ENCODE data around the gene HEXIM2.

HEXIM2 gene

GRCh38 chr17:45161288-45162024 is at the start of gene HEXIM2:
Gene HEXIM2 (plus strand): TSS chr17:45161875. CDS start chr17:45162794, 919 bp downstream.
- in situ Hi-C loops (cut with HindIII; ENCODE audit: low pct_ligation_motif_present, low sequenced_read_pairs) = no loop called here
- peak within 1 kb of the TSS; percentile 98 for H3K27ac ChIP-seq
- DNase-seq = peak; percentile 100
- TF ChIP-seq CTCF (IDR thresholded peaks at IDR 0.05; ENCODE audit: low read depth, low read length, missing control alignments) = no peak
- no peaks in the 10 kb centered on the region for H3K27me3 ChIP-seq (replicated peaks)
- no peaks in the 10 kb centered on the region for H3K36me3 ChIP-seq (replicated peaks)
- H3K4me3 ChIP-seq (ENCODE audit: low read depth, low read length) = peak within 1 kb of the TSS; percentile 99

- H3K4me3 ChIP-seq (ENCODE audit: low read depth, low read length) = no peak overlapping the region
- DNase-seq = no peak
- in situ Hi-C loops (cut with HindIII; ENCODE audit: low pct_ligation_motif_present, low sequenced_read_pairs) = no loop called here
- H3K36me3 ChIP-seq (replicated peaks) = peaks cover 15% of the 10 kb centered on the region
- no peak overlapping the region for H3K27ac ChIP-seq
- TF ChIP-seq CTCF (IDR thresholded peaks at IDR 0.05; ENCODE audit: low read depth, low read length, missing control alignments) = no peak
- no peaks in the 10 kb centered on the region for H3K27me3 ChIP-seq (replicated peaks)
Observed at GRCh38 chr17:45112559-45113423, 48.9 kb upstream of the HEXIM2 start.

GRCh38 chr17:45113424-45113754 is 48.3 kb upstream of the HEXIM2 start:
- Histone ChIP-seq H3K36me3 (replicated peaks) (peaks cover 9% of the 10 kb centered on the region), H3K4me3 (ENCODE audit: low read depth, low read length) (no peak overlapping the region), H3K27ac (no peak overlapping the region), H3K27me3 (replicated peaks) (no peaks in the 10 kb centered on the region)
- no peak for TF ChIP-seq CTCF (IDR thresholded peaks at IDR 0.05; ENCODE audit: low read depth, low read length, missing control alignments)
- DNase-seq = no peak
- in situ Hi-C loops (cut with HindIII; ENCODE audit: low pct_ligation_motif_present, low sequenced_read_pairs) = no loop called here

- H3K36me3 ChIP-seq (replicated peaks) = peaks cover 2% of the 10 kb centered on the region
- no peak for TF ChIP-seq CTCF (IDR thresholded peaks at IDR 0.05; ENCODE audit: low read depth, low read length, missing control alignments)
- no peaks in the 10 kb centered on the region for H3K27me3 ChIP-seq (replicated peaks)
- no peak for DNase-seq
- no peak overlapping the region for H3K27ac ChIP-seq
- in situ Hi-C loops (cut with HindIII; ENCODE audit: low pct_ligation_motif_present, low sequenced_read_pairs) = no loop called here
- no peak overlapping the region for H3K4me3 ChIP-seq (ENCODE audit: low read depth, low read length)
Observed at GRCh38 chr17:45114117-45114932, 47.4 kb upstream of the HEXIM2 start.

- Histone ChIP-seq H3K27ac (no peak overlapping the region), H3K36me3 (replicated peaks) (no peaks in the 10 kb centered on the region), H3K4me3 (ENCODE audit: low read depth, low read length) (no peak overlapping the region), H3K27me3 (replicated peaks) (no peaks in the 10 kb centered on the region)
- TF ChIP-seq CTCF (IDR thresholded peaks at IDR 0.05; ENCODE audit: low read depth, low read length, missing control alignments) = no peak
- DNase-seq = no peak
- in situ Hi-C loops (cut with HindIII; ENCODE audit: low pct_ligation_motif_present, low sequenced_read_pairs) = no loop called here
Observed at GRCh38 chr17:45115015-45115625, 46.6 kb upstream of the HEXIM2 start.

Measured in brain microvascular endothelial cell (primary cell).